ENCODE data around the gene GPRC5B.

Gene GPRC5B

DNA sequence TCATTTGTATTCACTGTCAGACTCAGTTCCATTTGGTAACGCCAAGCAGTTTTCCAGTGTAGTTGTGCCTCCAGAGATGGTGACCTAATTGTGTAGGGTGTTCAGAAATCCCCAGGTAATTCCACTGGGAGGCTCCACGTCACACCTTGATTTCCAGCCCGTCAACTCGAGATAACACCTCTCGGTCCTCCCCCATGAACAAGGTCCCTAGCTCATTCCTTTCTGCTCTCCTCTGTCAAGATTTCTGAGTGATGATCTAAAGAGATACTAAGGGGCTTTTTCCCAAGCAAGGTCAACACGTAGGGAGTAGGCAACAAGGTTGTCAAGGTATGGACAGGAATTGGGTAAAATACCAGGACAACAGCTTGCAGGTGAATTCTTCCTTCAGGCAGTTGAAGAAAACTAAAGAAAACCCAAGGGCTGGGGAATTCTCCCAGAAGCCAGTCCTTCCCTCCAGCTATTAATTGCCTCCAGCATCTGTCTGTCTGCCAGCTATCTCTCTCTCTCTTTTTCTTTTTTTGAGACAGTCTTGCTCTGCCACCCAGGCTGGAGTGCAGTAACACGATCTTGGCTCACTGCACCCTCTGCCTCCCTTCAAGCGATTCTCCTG lies 31.4 kb downstream of the GPRC5B start:
- H3K27ac ChIP-seq = no peak overlapping the region
- no peak for TF ChIP-seq ZFX (IDR thresholded peaks at IDR 0.05)
- TF ChIP-seq, protein P1, sequence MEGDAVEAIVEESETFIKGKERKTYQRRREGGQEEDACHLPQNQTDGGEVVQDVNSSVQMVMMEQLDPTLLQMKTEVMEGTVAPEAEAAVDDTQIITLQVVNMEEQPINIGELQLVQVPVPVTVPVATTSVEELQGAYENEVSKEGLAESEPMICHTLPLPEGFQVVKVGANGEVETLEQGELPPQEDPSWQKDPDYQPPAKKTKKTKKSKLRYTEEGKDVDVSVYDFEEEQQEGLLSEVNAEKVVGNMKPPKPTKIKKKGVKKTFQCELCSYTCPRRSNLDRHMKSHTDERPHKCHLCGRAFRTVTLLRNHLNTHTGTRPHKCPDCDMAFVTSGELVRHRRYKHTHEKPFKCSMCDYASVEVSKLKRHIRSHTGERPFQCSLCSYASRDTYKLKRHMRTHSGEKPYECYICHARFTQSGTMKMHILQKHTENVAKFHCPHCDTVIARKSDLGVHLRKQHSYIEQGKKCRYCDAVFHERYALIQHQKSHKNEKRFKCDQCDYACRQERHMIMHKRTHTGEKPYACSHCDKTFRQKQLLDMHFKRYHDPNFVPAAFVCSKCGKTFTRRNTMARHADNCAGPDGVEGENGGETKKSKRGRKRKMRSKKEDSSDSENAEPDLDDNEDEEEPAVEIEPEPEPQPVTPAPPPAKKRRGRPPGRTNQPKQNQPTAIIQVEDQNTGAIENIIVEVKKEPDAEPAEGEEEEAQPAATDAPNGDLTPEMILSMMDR (conservative IDR thresholded peaks at IDR 0.05) = no peak

DNA sequence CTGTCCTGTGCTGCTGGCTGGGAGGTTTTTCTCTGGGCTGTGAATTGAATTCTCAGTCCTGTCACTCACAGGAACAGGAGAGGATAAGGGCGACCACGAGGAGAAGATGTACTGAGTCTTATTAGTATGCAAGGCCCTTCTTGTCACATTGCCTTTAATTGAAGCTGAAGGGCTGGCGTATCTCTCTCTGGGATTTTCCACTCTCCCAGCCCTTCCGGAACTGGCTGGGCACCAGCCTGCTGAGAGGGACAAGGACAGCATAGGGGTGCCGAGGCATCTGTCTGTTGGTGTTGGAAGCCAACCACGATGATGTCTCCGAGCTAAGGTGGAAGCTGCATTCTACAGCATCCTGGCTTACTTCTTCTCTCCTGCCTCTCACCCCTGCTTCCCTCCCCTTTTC lies 33.2 kb downstream of the GPRC5B start:
- TF ChIP-seq ZFX (IDR thresholded peaks at IDR 0.05) = no peak
- TF ChIP-seq, protein P1 (conservative IDR thresholded peaks at IDR 0.05) = no peak
- H3K27ac ChIP-seq = no peak overlapping the region

DNA sequence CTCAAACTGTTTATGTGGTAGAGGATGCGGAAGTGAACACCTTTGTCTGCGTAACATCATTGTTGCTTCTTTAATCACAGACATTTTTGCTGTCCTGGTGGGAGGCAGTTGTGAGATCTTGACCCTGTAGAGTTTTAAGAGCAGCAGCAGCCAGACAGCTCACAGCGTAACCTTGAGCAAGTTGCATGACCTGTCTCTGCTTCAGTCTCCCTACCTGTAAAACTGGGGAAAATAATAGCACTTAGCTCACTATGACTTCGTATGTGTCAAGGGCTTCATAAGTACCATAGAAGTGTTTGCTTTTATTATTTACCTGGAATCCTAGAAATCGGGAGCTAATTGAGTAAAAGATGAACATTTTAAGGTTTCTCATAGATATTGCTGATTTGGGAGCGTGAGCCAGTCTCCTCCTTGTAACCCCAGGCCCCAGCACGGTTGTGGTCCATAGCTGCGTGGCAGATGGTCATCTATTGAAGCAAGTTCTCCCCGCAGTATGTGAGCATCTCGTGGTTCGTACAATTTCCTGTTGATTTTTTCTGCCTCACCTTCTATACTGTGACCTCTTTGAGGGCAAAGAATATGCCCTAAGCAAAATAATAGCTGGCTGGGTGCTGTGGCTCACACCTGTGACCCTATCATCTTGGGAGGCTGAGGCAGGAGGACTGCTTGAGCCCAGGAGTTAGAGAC lies 34.4 kb downstream of the GPRC5B start:
- TF ChIP-seq, protein P1 (conservative IDR thresholded peaks at IDR 0.05) = no peak
- no peak for TF ChIP-seq ZFX (IDR thresholded peaks at IDR 0.05)
- H3K27ac ChIP-seq = no peak overlapping the region

DNA sequence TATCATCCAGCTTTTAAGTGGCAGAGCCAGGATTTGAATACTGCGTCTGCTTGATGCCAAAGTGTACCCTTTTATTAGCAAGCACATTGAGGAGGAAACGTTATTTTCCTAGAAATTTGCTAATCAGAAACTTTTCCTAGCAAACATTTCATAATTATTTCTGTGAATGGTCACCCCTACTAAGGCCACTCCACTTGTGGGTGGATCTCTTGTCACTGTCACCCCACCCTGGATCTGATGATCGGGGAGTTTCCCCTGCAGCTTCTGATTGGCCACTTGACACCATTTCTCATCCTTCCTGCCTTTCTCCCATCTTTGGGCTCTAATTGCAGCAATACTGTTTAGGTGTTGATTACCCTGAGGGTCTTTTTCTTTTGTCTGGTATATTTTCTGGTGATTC lies 35.9 kb downstream of the GPRC5B start:
- TF ChIP-seq, protein P1 (conservative IDR thresholded peaks at IDR 0.05) = no peak
- no peak for TF ChIP-seq ZFX (IDR thresholded peaks at IDR 0.05)
- H3K27ac ChIP-seq = no peak overlapping the region

DNA sequence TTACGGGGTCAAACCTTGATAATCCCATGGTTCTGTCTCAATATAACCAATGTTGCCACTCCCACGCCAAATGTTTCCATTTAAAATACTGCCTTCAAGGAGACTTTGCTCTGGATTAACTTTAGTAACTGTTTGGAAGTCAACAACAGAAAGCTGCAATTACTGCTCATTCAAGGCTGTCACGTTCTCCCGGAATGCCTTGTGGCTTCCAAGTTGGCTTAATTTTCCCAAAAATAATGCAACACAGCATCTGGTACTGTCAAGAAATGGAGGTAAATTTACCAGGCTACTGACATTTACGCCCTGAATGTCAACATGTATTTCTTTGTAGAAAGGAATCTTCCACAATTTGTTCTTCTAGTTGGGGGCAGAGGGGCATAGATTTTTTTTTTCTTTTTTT lies 38.2 kb downstream of the GPRC5B start:
- TF ChIP-seq, protein P1 (conservative IDR thresholded peaks at IDR 0.05) = no peak
- no peak for TF ChIP-seq ZFX (IDR thresholded peaks at IDR 0.05)

DNA sequence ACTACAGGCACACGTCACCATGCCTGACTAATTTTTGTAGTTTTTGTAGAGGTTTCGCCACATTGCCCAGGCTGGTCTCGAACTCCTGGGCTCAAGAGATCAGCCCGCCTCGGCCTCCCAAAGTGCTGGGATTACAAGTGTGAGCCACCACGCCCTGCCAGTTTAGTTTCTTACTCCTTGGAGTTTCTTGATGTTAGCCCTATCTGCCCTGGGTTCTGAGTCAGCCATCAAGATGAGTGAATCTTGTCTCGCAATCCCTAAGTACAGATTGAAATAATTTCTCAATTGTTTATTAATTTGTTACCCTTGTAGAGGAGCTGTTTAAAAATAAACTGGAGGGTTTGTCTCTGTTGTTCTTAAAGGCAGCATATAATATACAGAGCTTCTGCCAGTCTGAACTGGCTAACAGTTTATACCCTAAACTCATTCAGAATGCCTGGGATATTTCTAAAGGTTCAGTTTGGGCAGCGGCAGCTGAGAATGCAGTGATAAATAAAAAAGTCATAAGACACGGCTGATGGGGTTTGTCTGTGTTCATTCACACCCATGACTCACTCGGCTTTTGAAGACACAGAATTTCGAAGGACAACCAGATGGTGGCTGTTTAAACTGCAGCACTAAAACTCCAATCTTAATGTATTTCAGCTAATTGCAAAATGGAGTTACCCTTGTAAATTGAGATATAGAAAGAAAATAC lies 39.6 kb downstream of the GPRC5B start:
- no peak overlapping the region for H3K27ac ChIP-seq
- TF ChIP-seq ZFX (IDR thresholded peaks at IDR 0.05) = no peak
- TF ChIP-seq, protein P1 (conservative IDR thresholded peaks at IDR 0.05) = no peak

More for the DNA sequence above, 38.2 kb downstream of the GPRC5B start:
- H3K27ac ChIP-seq = no peak overlapping the region

DNA sequence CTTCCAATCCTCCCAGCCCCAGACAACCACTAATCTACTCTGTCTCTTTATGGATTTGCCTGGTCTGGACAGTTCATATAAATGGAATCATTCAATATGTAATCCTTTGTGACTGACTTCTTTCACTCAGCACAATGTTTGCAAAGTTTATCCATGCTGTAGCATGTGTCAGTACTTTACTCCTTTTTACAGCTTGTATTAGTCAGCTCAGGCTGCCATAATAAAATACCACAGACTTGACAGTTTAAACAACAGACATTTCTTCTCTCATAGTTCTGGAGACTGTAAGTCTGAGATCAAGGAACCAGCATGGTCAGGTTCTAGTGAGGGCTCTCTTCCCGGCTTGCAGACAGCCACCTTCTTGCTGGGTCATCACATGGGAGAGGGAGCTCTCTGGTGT lies 41.3 kb downstream of the GPRC5B start:
- TF ChIP-seq, protein P1 (conservative IDR thresholded peaks at IDR 0.05) = no peak
- no peak for TF ChIP-seq ZFX (IDR thresholded peaks at IDR 0.05)
- no peak overlapping the region for H3K27ac ChIP-seq
